ENCODE data around the gene TGFBR2. TPM values are rescaled to one million over a fixed set of nuclear protein-coding genes. Genes with fewer than 3 reads are reported as not detected.

TGFBR2 gene
- total RNA-seq, 1 experiment from 2014 or later: 48.2 TPM

- POLR2A ChIA-PET (ENCODE audit: unreplicated experiment): interaction anchor here (0.7 kb wide), 1 partner anchor 366 kb away, joined by 3 read pairs; no protein-coding TSS in a partner anchor
- intact Hi-C loops (cut with micrococcal nuclease): no loop called here
- Histone ChIP-seq H3K27me3 (ENCODE audit: low read length) (no peaks in the 10 kb centered on the region), H3K9me2 (replicated peaks; ENCODE audit: low read length) (no peaks in the 10 kb centered on the region), H3K4me3 (ENCODE audit: low read length) (no peak overlapping the region), H3K36me3 (ENCODE audit: low read depth, low read length) (peaks cover 74% of the 10 kb centered on the region), H3K27ac (ENCODE audit: low read length) (no peak overlapping the region), H3K9ac (ENCODE audit: low read length) (no peak overlapping the region), H2AFZ (ENCODE audit: low read length) (no peak overlapping the region), H4K20me1 (ENCODE audit: low read length) (no peaks in the 10 kb centered on the region), H3K9me3 (ENCODE audit: low read length) (no peaks in the 10 kb centered on the region), H3K79me2 (ENCODE audit: low read length) (peaks cover 36% of the 10 kb centered on the region), H3K4me2 (ENCODE audit: low read length) (no peak overlapping the region), H3F3A (ENCODE audit: low read length, unreplicated experiment) (peaks cover 25% of the 10 kb centered on the region), H3K4me1 (ENCODE audit: insufficient read depth, low read length) (peaks cover 56% of the 10 kb centered on the region)
- ATAC-seq (no peak), DNase-seq (peak; percentile 50)
- BruUV-seq (replicated peaks): no TSS peak
- CTCF ChIA-PET: interaction anchor here (0.6 to 0.7 kb wide), 2 partner anchors 38 to 211 kb away, joined by 3 to 5 read pairs; no protein-coding TSS in a partner anchor
- TF ChIP-seq EZH2 (IDR thresholded peaks at IDR 0.05; ENCODE audit: low read length, unreplicated experiment) (no peak), EZH2phosphoT487 (IDR thresholded peaks at IDR 0.05; ENCODE audit: borderline replicate concordance, low read length) (no peak), CTCF (conservative IDR thresholded peaks at IDR 0.05; ENCODE audit: low read depth, low read length) (no peak)
Measured at GRCh38 chr3:30655187-30655812, 48.9 kb downstream of the TGFBR2 start.

GRCh38 chr3:30656624-30657141, 50.3 kb downstream of the TGFBR2 start:
- ChIA-PET POLR2A (ENCODE audit: unreplicated experiment) (no interaction called here), CTCF (no interaction called here)
- no peak for ATAC-seq
- Histone ChIP-seq H3K27ac (ENCODE audit: low read length) (no peak overlapping the region), H3K79me2 (ENCODE audit: low read length) (peaks cover 49% of the 10 kb centered on the region), H3K4me3 (ENCODE audit: low read length) (no peak overlapping the region), H2AFZ (ENCODE audit: low read length) (no peak overlapping the region), H3K9me3 (ENCODE audit: low read length) (no peaks in the 10 kb centered on the region), H3K36me3 (ENCODE audit: low read depth, low read length) (peaks cover 74% of the 10 kb centered on the region), H3K9me2 (replicated peaks; ENCODE audit: low read length) (no peaks in the 10 kb centered on the region), H3F3A (ENCODE audit: low read length, unreplicated experiment) (peaks cover 25% of the 10 kb centered on the region), H4K20me1 (ENCODE audit: low read length) (no peaks in the 10 kb centered on the region), H3K27me3 (ENCODE audit: low read length) (no peaks in the 10 kb centered on the region), H3K4me2 (ENCODE audit: low read length) (no peak overlapping the region), H3K9ac (ENCODE audit: low read length) (no peak overlapping the region), H3K4me1 (ENCODE audit: insufficient read depth, low read length) (peaks cover 65% of the 10 kb centered on the region)
- no peak for TF ChIP-seq EZH2phosphoT487 (IDR thresholded peaks at IDR 0.05; ENCODE audit: borderline replicate concordance, low read length)
- no peak for TF ChIP-seq CTCF (conservative IDR thresholded peaks at IDR 0.05; ENCODE audit: low read depth, low read length)
- no peak for TF ChIP-seq EZH2 (IDR thresholded peaks at IDR 0.05; ENCODE audit: low read length, unreplicated experiment)
- no peak for DNase-seq
- intact Hi-C loops (cut with micrococcal nuclease): no loop called here
- BruUV-seq (replicated peaks): no TSS peak

GRCh38 chr3:30657914-30658313, 51.5 kb downstream of the TGFBR2 start:
- DNase-seq: no peak
- BruUV-seq (replicated peaks): no TSS peak
- CTCF ChIA-PET: interaction anchor here (0.6 to 1.1 kb wide), 3 partner anchors 29 to 523 kb away, joined by 3 read pairs; no protein-coding TSS in a partner anchor

More at GRCh38 chr3:30657914-30658313, 51.5 kb downstream of the TGFBR2 start:
- intact Hi-C loops (cut with micrococcal nuclease): loop anchor here (1.0 to 2.0 kb wide), 2 partner anchors 51 to 299 kb away; partner anchors contain the start of gene TGFBR2
- Histone ChIP-seq H3K79me2 (ENCODE audit: low read length) (peaks cover 49% of the 10 kb centered on the region), H3K4me2 (ENCODE audit: low read length) (peak overlapping the region; percentile 69), H3K9me2 (replicated peaks; ENCODE audit: low read length) (no peaks in the 10 kb centered on the region), H3K4me3 (ENCODE audit: low read length) (no peak overlapping the region), H4K20me1 (ENCODE audit: low read length) (no peaks in the 10 kb centered on the region), H3K9me3 (ENCODE audit: low read length) (no peaks in the 10 kb centered on the region), H2AFZ (ENCODE audit: low read length) (no peak overlapping the region), H3K27ac (ENCODE audit: low read length) (peak overlapping the region; percentile 87), H3K9ac (ENCODE audit: low read length) (no peak overlapping the region; the same call in 1 of the 2 replicates), H3K36me3 (ENCODE audit: low read depth, low read length) (peaks cover 76% of the 10 kb centered on the region), H3K4me1 (ENCODE audit: insufficient read depth, low read length) (peaks cover 65% of the 10 kb centered on the region), H3F3A (ENCODE audit: low read length, unreplicated experiment) (peaks cover 25% of the 10 kb centered on the region), H3K27me3 (ENCODE audit: low read length) (no peaks in the 10 kb centered on the region)
- POLR2A ChIA-PET (ENCODE audit: unreplicated experiment): interaction anchor here (0.6 kb wide), 1 partner anchor 10 kb away, joined by 4 read pairs; no protein-coding TSS in a partner anchor
- peak; percentile 5 for ATAC-seq
- TF ChIP-seq CTCF (conservative IDR thresholded peaks at IDR 0.05; ENCODE audit: low read depth, low read length) (no peak), EZH2 (IDR thresholded peaks at IDR 0.05; ENCODE audit: low read length, unreplicated experiment) (no peak)

All from PC-3 (cell line).